ENCODE measurements around the gene REXO2.

Gene REXO2

DNA sequence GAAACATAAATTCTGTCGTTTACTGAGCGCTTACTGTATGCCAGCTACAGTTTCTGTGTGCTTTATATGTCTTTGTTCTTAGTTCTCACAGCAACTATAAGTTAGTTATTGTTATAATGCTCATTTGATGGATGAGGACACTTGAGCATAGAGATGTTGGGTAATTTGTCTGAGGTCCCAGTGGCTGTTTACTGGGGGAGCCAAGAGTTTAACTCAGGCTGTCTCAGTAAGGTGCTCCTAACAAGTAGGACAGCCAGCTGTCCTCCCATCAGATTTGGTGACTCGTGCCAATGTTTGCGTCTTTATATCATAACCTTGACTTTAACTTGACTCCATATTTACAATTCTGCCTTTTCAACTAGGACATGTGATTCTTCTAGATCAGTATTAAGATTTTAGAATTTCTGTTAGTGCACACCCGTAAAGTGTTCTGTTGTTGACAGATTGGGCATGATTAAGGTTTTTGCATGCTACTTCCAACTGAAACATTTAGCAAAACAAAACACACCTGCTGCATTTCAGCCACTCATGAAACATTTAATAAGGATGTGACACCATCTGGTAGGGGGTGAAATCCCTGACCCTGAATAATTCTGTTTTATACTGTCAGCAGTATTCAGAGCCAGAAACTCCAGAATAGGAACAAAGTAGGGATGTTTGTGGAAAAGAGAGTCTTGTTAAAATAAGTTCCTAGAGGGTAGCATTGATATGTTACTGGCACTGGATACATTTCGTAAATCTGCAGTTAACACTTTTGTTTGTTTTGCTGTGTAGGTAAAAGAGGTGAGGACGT lies 1.9 kb downstream of the REXO2 start:
- no peak for DNase-seq

DNA sequence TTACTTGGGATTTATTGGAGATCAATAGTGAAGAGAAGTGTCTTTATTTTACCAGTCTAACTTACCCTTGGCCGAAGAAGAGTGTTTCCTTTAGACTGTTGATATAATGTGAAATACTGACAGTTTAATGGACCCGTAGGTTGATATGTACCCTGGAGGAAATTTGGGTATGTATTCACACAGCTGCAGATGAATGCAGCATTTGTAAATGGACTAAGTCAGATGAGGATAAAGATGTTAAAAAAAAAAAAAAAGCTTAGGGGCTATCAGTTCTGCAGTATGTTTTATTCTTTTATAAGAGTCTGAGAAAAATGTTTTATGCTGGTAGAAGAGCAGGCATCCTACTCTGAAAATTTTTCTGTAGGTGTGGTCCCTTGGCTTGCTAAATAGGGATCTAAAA lies 2.7 kb downstream of the REXO2 start:
- no peak for DNase-seq

DNA sequence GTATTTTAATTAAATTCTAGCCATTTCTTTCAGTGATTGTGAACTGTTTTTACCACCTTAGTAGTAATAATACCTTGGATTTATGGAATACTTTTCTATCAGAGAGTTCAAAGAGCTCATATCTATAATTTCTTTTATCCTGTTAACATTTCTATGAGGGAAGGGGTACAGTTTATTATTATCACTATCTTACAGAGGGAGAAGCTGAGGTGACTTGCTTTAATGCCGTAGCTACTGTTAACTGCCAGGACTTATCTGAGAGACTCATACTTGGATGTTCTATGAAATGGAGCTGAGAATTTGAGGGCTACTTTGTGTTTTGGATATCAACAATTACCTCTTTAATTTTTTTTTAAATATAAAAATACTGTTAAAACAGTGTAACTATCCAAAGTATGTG lies 3.3 kb downstream of the REXO2 start:
- DNase-seq: no peak

DNA sequence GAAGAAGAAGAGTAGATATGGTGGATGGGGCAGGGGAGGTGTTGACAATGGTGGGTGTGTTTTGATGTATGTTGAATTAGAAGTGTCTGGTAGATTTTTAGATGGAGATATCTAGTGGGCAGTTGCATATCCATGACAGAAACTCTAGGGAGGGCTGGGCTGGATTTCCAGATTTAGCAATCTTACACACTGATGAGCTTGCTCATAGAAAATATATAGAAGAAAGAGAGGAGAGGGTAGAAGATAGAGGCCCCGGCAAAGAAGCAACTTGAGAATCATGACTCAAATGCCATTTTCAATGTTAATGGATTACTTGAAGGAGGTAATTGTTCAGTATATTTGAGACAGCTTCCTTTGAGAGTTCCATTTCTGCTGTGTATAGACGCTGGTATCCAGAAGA lies 8.2 kb downstream of the REXO2 start:
- DNase-seq: no peak

DNA sequence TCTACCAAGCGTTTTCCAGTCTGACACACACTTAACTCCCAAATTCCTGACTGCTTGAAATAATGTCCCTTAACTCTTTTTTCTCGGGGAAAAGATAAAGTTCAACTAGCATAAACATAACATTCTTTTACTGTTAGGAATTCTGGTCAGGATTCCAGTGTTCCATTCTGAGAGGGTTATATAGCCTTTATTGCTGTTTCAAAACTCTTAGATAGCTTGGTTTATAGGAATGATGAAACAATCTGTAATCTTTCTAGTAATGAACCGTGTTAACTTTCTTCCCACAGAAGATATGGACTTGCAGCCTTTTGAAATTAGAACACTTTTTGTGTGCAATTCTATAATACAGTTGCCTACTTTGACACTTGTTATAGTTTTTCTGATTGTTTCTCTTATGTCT lies 8.6 kb downstream of the REXO2 start:
- no peak for DNase-seq

DNA sequence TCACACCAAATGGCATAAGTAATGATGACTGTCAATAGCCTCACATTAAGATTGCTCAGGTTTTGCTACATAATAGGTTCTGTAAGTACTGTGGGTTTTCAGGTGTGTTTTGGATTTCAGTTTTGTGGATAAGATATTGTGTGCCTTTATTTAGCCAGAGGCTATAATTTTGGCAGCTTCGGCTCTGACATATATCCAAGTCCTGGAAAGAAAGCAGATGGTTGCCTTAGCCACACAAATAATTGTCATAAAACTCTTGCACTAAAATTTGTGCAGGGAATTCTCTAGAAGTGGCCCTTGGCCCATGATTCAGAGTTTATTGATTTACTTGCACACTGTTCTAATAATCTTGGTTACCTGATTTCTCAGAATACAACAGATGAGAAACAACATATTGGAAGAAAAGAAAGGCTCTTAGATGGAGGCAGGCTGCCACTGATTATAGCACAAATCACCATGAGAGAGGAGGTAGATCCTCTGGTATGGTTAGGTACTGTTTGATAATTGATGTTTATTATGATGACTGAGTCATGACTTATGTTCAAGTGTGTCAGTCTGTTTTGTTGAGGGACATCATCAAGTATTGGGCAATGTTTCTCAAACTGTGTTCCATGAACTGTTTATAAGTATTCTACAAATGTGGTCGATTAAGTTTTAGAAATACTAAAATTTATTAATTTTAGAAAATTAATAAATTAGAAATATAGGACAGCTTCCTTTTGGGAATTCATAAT lies 9.6 kb downstream of the REXO2 start:
- DNase-seq: no peak

DNA sequence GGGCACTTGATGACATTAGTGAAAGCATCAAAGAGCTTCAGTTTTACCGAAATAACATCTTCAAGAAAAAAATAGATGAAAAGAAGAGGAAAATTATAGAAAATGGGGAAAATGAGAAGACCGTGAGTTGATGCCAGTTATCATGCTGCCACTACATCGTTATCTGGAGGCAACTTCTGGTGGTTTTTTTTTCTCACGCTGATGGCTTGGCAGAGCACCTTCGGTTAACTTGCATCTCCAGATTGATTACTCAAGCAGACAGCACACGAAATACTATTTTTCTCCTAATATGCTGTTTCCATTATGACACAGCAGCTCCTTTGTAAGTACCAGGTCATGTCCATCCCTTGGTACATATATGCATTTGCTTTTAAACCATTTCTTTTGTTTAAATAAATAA lies 10.6 kb downstream of the REXO2 start:
- DNase-seq: no peak

DNA sequence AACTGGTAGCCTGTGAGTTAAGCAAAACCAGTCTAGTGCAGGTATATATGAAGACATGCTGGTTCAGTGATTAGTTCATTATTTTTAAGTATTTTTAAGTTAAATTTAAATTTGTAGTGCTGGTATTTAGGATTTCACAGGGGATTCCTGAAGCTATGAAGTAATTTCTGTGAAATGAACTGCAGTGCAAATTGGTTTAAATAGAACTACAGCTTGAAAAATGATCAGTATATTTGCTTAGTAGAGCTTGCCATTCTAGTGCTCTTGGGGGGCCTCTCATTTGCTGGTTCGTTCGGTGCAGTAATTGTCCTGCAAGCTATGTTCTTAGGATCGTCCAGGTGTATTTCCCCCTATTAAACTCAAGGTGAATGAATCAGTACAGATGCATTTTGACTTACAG lies 13.1 kb downstream of the REXO2 start:
- DNase-seq: no peak

DNA sequence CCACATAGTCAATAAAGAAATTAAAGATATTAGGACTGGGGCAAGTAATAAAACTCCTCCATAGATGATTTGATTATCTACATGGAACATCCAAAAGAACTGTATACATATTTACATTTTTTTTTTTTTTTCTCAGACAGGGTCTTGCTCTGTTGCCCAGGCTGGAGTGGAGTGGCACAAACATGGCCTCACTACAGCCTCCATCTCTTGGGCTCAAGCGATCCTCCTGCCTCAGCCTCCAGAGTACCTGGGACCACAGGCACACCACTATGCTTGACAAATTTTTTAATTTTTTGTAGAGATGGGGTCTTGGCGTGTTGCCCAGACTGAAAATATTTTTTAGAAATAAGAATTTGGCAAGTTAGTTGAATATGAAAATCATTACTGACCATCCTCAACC lies 24.7 kb downstream of the REXO2 start:
- DNase-seq: no peak

DNA sequence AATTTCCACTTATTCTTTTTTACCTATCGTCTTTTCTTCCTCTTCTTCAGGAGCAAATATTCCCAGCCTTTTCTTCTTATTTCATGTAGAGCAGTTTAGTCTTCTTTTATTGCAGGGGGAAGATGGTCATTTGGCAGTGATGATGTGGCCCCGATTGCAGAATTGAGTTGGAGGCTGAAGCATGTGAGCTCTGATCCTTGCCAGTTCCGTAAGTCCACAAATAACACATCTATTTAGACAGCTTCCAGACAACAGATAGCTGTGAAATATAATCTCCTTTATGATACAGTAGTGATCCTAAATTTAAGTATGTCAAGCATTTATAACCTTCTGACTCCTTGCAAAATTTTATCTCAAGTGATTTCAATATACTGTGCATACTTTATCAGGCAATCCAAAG lies 27.5 kb downstream of the REXO2 start:
- no peak for DNase-seq

DNA sequence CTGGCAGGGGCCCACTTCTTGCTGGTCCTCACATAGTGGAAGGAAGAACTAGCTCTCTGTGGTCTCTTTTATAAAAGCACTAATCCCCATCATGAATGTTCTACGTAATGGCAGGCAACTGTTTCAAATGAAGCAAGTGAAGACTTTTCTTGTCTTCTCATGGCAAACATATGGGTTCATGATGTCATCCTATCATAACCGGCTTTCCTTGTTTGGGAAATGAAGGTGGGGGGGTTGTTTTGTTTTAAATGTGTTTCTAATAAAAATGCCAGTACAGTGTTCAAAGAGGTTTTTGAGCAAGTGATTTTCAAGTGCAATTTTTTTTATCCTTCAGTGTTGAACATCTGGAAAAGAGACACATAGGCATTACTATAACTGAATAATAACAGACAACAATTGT lies 33.4 kb downstream of the REXO2 start:
- no peak for DNase-seq

DNA sequence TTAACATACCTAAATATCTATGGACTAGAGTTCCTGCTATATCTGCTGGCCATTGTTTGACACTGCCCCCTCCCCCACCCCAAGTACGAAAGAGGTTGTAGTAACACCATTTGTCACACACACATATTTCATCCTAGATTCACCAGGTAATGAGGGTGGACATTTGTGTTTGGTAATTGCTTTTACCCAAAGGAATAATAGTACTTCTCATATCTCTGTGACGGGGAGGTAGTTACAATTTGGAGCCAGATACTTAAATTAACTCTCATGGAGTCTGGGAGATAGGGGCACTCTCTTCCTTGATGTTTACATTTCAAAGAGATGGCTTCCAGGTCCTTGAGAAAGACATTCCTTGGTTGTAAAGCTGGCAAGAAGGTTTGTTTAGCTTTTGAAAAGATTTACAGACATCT lies 38.7 kb downstream of the REXO2 start:
- no peak for DNase-seq

DNA sequence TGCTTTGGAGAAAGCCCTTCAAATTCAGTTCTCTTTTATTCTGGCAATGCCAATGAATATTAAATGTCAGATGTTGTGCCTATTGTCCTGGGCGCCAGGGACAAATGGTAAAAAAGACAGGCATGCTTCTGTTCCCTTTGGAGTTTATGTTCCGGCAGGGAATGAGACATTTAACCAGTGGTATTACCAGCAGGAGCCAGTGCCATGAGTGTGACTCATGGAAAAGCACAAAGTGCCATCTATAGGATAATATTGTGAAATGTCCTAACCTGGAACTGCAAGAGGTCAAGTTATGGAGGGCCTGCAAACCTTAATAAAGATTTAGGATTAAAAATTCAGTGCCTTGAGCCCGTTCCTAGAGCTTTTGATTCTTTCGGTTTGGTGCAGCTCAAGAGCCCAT lies 39.5 kb downstream of the REXO2 start:
- DNase-seq: no peak

DNA sequence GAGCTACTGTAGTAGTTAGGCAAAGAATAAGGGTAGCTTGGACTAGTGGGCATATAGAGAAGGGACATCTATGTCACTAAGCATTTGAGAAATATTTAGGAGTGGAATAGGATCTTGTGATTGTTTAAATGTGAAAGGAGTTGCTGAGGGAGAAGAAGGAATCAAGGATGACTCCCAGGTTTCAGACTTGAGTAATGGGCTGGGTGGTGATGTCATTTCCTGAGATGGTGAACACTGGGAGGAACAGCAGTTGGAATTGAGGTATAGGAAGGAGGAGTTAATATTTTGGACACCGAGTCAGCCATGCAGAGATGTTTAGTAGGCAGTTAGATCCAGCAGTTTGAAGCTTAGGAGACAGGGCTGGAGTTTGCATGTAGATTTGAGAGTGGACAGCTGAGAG lies 40.1 kb downstream of the REXO2 start:
- DNase-seq: no peak

DNA sequence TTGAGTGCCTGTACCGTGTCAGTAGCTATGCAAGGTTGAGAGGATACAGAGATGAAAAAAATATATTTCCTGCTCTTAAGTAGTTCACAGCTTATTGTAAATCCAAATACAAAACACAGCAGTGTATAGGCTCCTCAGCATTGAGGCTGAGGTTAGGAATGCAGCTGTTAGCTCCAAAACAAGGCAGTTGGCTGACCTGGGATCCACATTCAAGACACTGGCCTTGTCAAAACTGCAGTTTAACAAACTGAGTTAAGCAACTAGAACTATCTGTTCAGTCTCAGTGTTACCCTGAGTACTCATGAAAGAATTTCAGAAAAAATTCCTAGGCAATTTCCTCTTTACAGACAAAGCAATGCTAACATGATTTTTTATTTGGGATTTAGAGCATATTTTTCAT lies 42.8 kb downstream of the REXO2 start:
- no peak for DNase-seq

DNA sequence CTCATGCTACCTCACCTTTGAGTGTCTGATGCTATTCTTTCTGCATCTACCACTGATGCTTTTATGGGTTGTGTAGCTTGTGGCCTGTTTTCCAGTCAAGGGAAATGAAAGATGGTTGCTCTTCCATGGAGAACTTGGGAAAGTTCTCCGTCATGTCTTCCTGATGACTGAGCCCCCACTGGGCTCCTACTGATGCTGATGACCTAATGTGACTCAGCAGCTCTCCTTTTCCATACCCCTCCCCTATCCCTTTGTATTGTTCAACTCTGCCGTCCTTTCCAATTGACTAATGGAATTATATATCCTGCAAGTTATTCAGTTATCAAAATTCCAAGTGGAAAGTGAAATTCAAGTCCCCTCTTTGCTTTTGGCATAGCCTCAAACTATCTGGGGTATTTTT lies 44.7 kb downstream of the REXO2 start:
- DNase-seq: no peak

DNA sequence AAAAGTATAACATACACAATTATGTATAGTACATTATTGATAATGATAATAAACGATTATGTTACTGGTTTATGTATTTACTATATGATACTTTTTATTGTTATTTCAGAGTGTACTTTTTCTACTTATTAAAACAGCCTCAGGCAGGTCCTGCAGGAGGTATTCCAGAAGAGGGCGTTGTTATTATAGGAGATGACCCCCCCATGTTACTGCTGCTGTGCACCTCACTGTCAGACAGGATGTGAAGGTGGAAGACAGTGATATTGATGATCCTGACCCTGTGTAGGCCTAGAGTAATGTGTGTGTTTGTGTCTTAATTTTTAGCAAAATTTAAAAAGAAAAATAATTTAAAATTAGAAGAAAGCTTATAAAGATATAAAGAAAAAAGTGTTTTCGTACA lies 57.6 kb downstream of the REXO2 start:
- no peak for DNase-seq

DNA sequence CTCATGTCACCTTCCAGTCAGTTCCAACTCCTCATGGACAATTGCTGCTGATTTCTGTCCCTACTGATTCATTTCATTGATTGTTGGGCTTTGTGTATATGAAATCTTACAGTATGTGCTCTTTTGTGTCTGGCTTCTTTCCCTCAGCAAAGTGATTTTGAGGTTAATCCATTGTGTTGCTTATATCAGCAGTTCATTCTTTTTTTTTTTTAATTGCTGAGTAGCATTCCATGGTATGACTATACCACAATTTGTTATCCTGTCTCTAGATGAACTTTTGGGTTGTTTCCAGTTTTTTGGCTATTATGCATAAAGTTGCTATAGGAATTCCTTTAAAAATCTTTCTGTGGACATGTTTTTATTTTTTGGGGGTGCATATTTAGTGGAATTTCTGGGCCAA lies 60.5 kb downstream of the REXO2 start:
- no peak for DNase-seq

All from midbrain (tissue), 1 donor.